Left kidney (tissue), 2 donors: ENCODE results near the gene OTUD1. TPM values are rescaled to one million over a fixed set of nuclear protein-coding genes. Genes with fewer than 3 reads are reported as not detected.

ENCODE experiments used
- DNase-seq: peaks from one replicate; pipeline ENCODE4 v3.0.0-alpha.2; 2013
- polyA plus RNA-seq: library from polyadenylated mRNA; unstranded; fragments of 120-200 nt; gene quantifications from one replicate; pipeline ENCODE4 v1.2.1, GENCODE V29; 2013; ENCODE audit not compliant: insufficient read length

OTUD1 gene
- polyA plus RNA-seq, 1 donor: 23.8 TPM

- DNase-seq: no peak
Measured at GRCh38 chr10:23461557-23461956, 22.7 kb downstream of the OTUD1 start.

GRCh38 chr10:23467012-23467411, 28.1 kb downstream of the OTUD1 start:
- no peak for DNase-seq

DNA sequence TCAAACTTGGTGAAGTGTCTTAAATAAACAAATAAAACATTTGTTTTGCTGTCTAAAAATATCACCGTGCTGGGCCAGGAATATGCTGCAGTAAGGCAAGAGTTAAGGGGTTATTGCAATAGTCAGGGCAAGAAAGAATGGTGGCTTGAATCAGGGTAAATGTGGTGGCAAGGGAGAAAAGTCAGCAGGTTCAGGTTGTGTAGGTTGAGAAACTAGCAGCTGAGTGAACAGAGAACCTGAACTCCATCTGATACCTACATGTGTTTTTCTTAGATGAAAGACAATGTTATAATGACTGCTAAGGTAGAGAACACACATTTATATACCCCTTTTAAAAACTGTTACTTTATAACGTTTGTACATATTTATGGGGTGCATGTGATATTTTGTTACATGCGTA, 28.7 kb downstream of the OTUD1 start:
- DNase-seq: no peak

DNA sequence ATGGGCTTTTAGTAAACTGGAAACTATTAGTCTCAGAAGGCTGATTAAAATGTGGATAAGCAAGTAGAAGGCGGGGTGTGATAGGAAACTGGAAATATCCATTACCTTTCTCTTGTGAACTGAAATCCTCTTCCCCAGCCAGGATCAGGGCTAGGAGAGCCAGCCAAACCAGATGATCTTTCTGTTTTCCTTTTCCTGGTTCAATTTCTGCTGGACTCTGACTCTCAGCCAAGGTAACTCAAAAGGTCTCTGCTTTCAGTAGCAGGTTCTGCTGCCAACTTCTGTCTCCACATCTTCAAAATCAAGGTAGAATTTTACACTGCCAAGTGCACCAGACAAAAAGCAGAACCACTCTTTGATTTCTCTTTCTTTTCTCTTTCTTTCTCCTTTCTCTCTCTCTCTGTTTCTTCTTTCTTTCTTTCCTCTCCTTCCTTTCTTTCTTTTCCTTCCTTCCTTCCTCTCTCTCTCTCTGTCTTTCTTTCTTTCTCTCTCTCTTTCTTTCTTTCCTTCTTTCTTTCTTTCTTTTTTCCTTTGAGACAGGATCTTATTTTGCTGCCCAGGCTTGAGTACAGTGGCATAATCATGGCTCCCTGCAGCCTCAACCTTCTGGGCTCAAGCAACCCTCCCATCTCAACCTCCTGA, 30.8 kb downstream of the OTUD1 start:
- no peak for DNase-seq

- no peak for DNase-seq
Measured at GRCh38 chr10:23472181-23472580, 33.3 kb downstream of the OTUD1 start.

DNA sequence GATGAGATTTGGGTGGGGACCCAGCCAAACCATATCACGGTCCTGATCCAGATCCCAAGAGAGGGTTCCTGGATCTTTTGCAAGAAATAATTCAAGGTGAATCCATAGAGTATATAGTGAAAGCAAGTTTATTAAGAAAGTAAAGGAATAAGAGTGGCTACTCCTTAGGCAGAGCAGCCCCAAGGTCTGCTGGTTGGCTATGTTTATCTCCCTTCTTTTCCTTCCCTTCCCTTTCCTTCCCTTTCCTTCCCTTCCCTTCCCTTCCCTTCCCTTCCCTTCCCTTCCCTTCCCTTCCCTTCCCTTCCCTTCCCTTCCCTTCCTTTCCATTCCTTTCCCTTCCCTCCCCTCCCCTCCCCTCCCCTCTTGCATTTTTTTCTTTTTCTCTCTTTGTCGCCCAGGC, 35.2 kb downstream of the OTUD1 start:
- no peak for DNase-seq

DNA sequence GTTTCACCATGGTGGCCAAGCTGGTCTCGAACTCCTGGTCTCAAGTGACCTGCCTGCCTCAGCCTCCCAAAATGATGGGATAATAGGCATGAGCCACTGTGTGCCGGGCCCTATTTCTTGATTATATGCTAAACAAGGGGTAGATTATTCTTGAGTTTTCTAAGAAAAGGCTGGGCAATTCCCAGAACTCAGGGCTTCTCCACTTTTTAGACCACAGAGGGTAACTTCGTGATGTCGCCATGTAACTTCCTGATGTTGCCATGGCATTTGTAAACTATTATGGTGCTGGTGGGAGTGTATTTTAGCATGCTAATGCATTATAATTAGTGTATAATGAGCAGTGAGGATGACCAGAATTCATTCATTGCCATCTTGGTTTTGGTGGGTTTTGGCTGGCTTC, 35.8 kb downstream of the OTUD1 start:
- no peak for DNase-seq

DNA sequence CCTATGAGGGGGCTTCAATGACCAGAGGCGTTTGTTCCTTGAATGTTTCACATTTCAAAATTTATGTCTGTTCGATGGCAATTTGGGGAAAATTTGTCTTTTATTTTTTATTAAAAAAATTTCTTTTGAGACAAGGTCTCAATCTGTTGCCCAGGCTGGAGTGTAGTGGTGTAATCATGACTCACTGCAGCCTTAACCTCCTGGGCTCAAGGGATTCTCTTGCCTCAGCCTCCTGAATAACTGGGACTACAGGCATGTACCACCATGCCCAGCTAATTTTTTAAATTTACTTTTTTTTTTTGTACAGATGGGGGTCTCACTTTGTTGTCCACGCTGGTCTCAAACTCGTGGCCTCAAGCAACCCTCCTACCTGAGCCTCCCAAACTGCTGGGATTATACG, 39.7 kb downstream of the OTUD1 start:
- DNase-seq: no peak

DNA sequence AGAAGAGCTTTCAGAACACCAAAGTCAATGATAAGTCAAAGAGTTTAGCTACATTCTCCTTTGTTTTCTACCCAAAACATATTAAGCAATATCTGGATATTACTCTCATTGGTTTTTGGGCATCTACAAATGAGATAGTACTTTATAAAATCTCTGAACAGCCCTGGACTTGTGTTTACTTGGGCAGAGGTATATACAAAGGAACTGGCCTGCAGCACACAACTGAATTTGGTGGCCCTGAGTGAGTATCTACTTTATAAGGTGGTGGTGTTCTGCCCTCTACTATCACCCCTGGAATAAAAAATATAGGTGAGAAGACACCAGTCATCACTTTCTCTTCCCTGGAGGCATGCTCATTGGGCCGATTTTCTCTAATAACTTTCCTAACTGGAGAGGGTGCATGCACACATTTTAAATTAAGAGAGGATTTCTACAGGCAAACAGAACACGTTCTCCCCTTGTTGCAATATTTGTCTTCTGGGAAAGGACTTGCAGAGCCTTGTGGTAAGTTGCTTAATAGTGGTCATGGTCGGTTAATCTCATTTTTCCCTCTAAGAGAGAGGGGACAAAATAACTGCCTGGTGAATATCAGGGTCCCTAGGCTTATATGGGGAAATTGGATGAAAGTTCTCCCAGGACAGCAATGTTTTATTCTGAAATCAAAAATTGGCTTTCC, 41.1 kb downstream of the OTUD1 start:
- DNase-seq: no peak

DNA sequence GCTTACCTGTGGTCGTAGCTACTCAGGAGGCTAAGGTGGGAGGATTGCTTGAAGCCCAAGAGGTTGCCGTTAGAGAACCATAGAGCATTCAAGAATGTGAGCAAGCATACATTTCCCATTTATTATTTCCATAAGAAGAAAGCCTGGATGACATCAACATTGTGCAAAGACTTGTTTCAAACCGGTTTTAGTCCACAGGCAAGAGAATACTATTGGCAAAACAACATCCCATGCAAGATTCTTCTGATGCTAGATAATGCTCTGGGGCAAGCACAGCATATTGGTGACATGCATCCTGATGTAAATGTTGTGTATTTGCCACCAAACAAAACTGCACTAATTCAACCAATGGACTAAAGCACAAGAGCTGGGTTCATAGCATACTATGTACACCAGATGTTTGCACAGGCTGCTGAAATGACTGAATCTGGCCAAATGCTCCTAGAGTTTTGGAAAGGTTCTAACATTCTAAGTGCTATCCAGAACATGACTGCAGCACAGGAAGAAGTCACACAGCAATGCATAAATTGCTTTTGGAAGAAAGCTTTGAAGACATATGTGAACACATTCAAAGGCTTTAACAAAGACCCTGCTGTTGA, 42.6 kb downstream of the OTUD1 start:
- DNase-seq: no peak

DNA sequence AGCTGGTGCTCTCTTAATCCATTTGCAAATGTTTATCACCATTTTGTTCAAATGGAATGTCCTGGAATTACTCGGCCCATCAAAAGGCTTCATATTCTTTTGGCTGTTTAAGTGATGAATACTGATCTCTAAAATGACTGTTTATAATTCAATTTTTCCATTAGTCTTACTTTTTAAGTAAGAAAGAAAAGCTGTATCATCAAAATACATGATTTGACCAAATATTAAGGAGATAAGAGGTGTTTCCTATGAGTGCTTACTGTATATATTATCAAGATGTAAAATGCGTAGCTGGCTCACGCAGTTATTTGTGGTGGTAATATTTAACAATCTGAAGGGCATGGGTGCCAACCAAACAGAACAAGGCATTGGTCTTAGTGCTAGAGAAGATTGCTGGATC, 51.2 kb downstream of the OTUD1 start:
- DNase-seq: no peak

Other genes with a start within 250 kb of the OTUD1 start
- not detected for gene PTF1A, start 246.8 kb upstream of the OTUD1 start, polyA plus RNA-seq
- 2.7 TPM for gene C10orf67, start 94.3 kb upstream of the OTUD1 start, polyA plus RNA-seq